HepG2 (cell line): ENCODE results near the gene FAM83D. TPM values are rescaled to one million over a fixed set of nuclear protein-coding genes. Genes with fewer than 3 reads are reported as not detected.

ENCODE experiments used
- ATAC-seq: fragments of 200-7000 bp; cut with Tn5 transposase; 3 replicates; pipeline ENCODE4 v1.9.1; 2020; ENCODE audit warnings: mild to moderate bottlenecking, moderate library complexity
- BruUV-seq: library from RNA; stranded (reverse); fragments of 400-500 nt; replicated peaks from 2 replicates; lab custom pipeline; 2021; lab: Mats Ljungman, UMichigan
- CTCF ChIA-PET: fragments of 300-600 bp; formaldehyde crosslinking; extraction: SDS; loops from one replicate; lab custom pipeline; 2021; ENCODE audit warnings: low total read pairs, inconsistent platforms, low intra/inter-chr PET ratio; lab: Yijun Ruan, JAX
- POLR2A ChIA-PET: fragments of 350-600 bp; sonication (Branson Sonifier 250); formaldehyde crosslinking; loops from one replicate; lab custom pipeline; 2020; ENCODE audit warnings: antibody characterized with exemption, inconsistent platforms; lab: Yijun Ruan, JAX
- DNase-seq: peaks from one replicate; pipeline ENCODE4 v3.0.0-alpha.2; 2015; ENCODE audit warnings: low spot score
- FAIRE-seq: peaks from 3 replicates; lab custom pipeline; 2011; peaks lifted over from hg19 to GRCh38; lab: Jason Lieb, UNC
- H2AFZ ChIP-seq: one replicate; pipeline ENCODE4 v1.6.1; 2011; ENCODE audit warnings: low read length, inconsistent platforms
- H3K27ac ChIP-seq: fragments of 300-600 bp; 3 replicates; pipeline ENCODE4 v1.8.0; 2011; ENCODE audit warnings: mixed run types, mild to moderate bottlenecking, mixed read lengths, low read length, inconsistent platforms; ENCODE audit not compliant: insufficient read depth; ENCODE audit errors: extremely low read length
- H3K27me3 ChIP-seq, 2 experiments: fragments of 200-600 bp in 1 of 2; 2 replicates in 1 of 2; 3 replicates in 1 of 2; pipeline versions ENCODE4 v1.6.0 to v1.8.0; 2011; ENCODE audit warnings: low read length in 2 of 2, mild to moderate bottlenecking in 2 of 2, moderate library complexity in 2 of 2, inconsistent platforms in 1 of 2; ENCODE audit not compliant: insufficient read depth in 2 of 2, control insufficient read depth in 1 of 2
- H3K36me3 ChIP-seq, 2 experiments: fragments of 200-600 bp in 1 of 2; replicated peaks in 1 of 2; 2 replicates in 1 of 2; 3 replicates in 1 of 2; pipeline versions ENCODE4 v1.5.1 to v1.8.0; 2011; ENCODE audit warnings: low read length in 2 of 2, inconsistent platforms in 1 of 2; ENCODE audit not compliant: insufficient read depth in 2 of 2, control insufficient read depth in 1 of 2
- H3K4me1 ChIP-seq: 2 replicates; pipeline ENCODE4 v1.5.1; 2012; ENCODE audit warnings: low read length, inconsistent platforms; ENCODE audit not compliant: insufficient read depth
- H3K4me2 ChIP-seq: 2 replicates; pipeline ENCODE4 v1.6.0; 2011; ENCODE audit warnings: low read depth, low read length, inconsistent platforms
- H3K4me3 ChIP-seq, 3 experiments: fragments of 200-600 bp in 1 of 3; sonication (generic), shearing (Covaris generic) in 1 of 3; replicated peaks in 1 of 3; 2 replicates each; pipeline ENCODE4 v1.5.1; 2011 to 2016; ENCODE audit warnings: low read length in 3 of 3, inconsistent platforms in 2 of 3, low read depth in 2 of 3, mild to moderate bottlenecking in 2 of 3, control low read depth in 1 of 3, mixed read lengths in 1 of 3; ENCODE audit not compliant: insufficient read depth in 1 of 3
- H3K79me2 ChIP-seq: one replicate; pipeline ENCODE4 v1.6.1; 2011; ENCODE audit warnings: low read length, inconsistent platforms; ENCODE audit not compliant: insufficient read depth
- H3K9ac ChIP-seq: 2 replicates; pipeline ENCODE4 v1.6.0; 2011; ENCODE audit warnings: mild to moderate bottlenecking, low read depth, low read length, inconsistent platforms; ENCODE audit not compliant: insufficient read depth
- H3K9me3 ChIP-seq: 2 replicates; pipeline ENCODE4 v1.5.1; 2012; ENCODE audit warnings: mild to moderate bottlenecking, low read length
- H4K20me1 ChIP-seq: 2 replicates; pipeline ENCODE4 v1.6.0; 2011; ENCODE audit warnings: inconsistent platforms, mild to moderate bottlenecking, low read length, moderate library complexity; ENCODE audit not compliant: insufficient read depth
- GATAD1 ChIP-seq: IDR thresholded peaks from 2 replicates; pipeline ENCODE4 v1.6.1; 2016; ENCODE audit warnings: missing genetic modification reagents, missing compliant biosample characterization
- KDM2A ChIP-seq: sonication (generic); formaldehyde crosslinking; IDR thresholded peaks from 2 replicates; pipeline ENCODE4 v1.4.0; 2020; ENCODE audit warnings: low read depth, missing genetic modification reagents, borderline replicate concordance
- KDM5B ChIP-seq: sonication (generic); formaldehyde crosslinking; IDR thresholded peaks from 2 replicates; pipeline ENCODE4 v1.4.0; 2020; ENCODE audit warnings: missing genetic modification reagents, mild to moderate bottlenecking, borderline replicate concordance
- MAFF ChIP-seq: IDR thresholded peaks from 2 replicates; pipeline ENCODE4 v1.6.1; 2011; ENCODE audit warnings: low read depth, low read length, improper control_type of control experiment
- MAFG ChIP-seq: sonication (generic); formaldehyde crosslinking; IDR thresholded peaks from 2 replicates; pipeline ENCODE4 v1.5.1; 2020; ENCODE audit warnings: mild to moderate bottlenecking, missing genetic modification reagents
- MAFK ChIP-seq, 2 experiments: IDR thresholded peaks in 1 of 2; conservative IDR thresholded peaks in 1 of 2; 2 replicates each; pipeline ENCODE4 v1.6.1; 2011; ENCODE audit warnings: improper control_type of control experiment in 2 of 2, low read length in 2 of 2
- NR0B2 ChIP-seq: sonication (generic); formaldehyde crosslinking; IDR thresholded peaks from 2 replicates; pipeline ENCODE4 v1.4.0; 2020; ENCODE audit warnings: mild to moderate bottlenecking, missing genetic modification reagents
- PITX1 ChIP-seq: sonication (generic); formaldehyde crosslinking; IDR thresholded peaks from 2 replicates; pipeline ENCODE4 v1.5.1; 2020; ENCODE audit warnings: mild to moderate bottlenecking, missing genetic modification reagents
- RORA ChIP-seq: sonication (generic); formaldehyde crosslinking; IDR thresholded peaks from 2 replicates; pipeline ENCODE4 v1.5.0; 2020; ENCODE audit warnings: mild to moderate bottlenecking, missing genetic modification reagents, moderate library complexity
- ZBTB49 ChIP-seq: sonication (generic); formaldehyde crosslinking; IDR thresholded peaks from 2 replicates; pipeline ENCODE4 v1.4.0; 2020; ENCODE audit warnings: missing genetic modification reagents, borderline replicate concordance
- ZNF3 ChIP-seq: IDR thresholded peaks from 2 replicates; pipeline ENCODE4 v1.7.0; 2017; ENCODE audit warnings: inconsistent platforms
- ZNF33A ChIP-seq: sonication (generic); formaldehyde crosslinking; IDR thresholded peaks from 2 replicates; pipeline ENCODE4 v1.5.1; 2020; ENCODE audit warnings: missing genetic modification reagents, mild to moderate bottlenecking, moderate library complexity, borderline replicate concordance
- ZNF614 ChIP-seq: IDR thresholded peaks from 2 replicates; pipeline ENCODE4 v1.6.1; 2018; ENCODE audit warnings: missing biosample characterization, missing genetic modification reagents, inconsistent platforms, borderline replicate concordance
- ZNF691 ChIP-seq: sonication (generic); formaldehyde crosslinking; IDR thresholded peaks from 2 replicates; pipeline ENCODE4 v1.4.0; 2020; ENCODE audit warnings: missing genetic modification reagents, low read depth, mild to moderate bottlenecking, borderline replicate concordance
- WGBS: methylation state at CpG from one replicate; pipeline ENCODE4 v1.1.6; 2017; ENCODE audit warnings: low lambda C conversion rate; 5-methylcytosine and 5-hydroxymethylcytosine counted together
- in situ Hi-C: cut with HindIII; loops from 2 replicates; pipeline ENCODE4 v1.10.0; 2017; ENCODE audit warnings: low pct_unique_long_range_greater_than_20kb; ENCODE audit not compliant: extremely low pct_ligation_motif_present
- intact Hi-C: fragments of 100-400 bp; cut with micrococcal nuclease; formaldehyde crosslinking; loops from one replicate; pipeline ENCODE4 v1.10.0; 2022; ENCODE audit not compliant: unreplicated experiment
- polyA plus RNA-seq, 8 experiments: library from polyadenylated mRNA; depleted of rRNA in 3 of 8; stranded (reverse) in 7 of 8; unstranded in 1 of 8; fragments of >200 nt; fragmentation: Illumina TruSeq in 4 of 8; extraction: Trizol in 4 of 8; gene quantifications; 2 replicates each; pipeline versions ENCODE4 v1.2.1 to v1.2.3, GENCODE V29; 2011 to 2016; ENCODE audit warnings: low read depth in 4 of 8, missing spikeins in 1 of 8, mixed read lengths in 1 of 8; ENCODE audit not compliant: insufficient read depth in 1 of 8
- total RNA-seq, 5 experiments: library from RNA; depleted of rRNA; stranded (reverse); fragments of >200 nt; fragmentation: Illumina TruSeq; extraction: Trizol; gene quantifications; 2 replicates each; pipeline ENCODE4 v1.2.3, GENCODE V29; 2016; ENCODE audit warnings: low read depth in 1 of 5
- TF ChIP-seq, protein P1 (sequence below): sonication (generic); formaldehyde crosslinking; IDR thresholded peaks from 2 replicates; pipeline ENCODE4 v1.4.0; 2020; ENCODE audit warnings: mild to moderate bottlenecking, missing genetic modification reagents
- TF ChIP-seq, protein P2 (sequence below): sonication (generic); formaldehyde crosslinking; IDR thresholded peaks from 2 replicates; pipeline ENCODE4 v1.5.0; 2020; ENCODE audit warnings: mild to moderate bottlenecking, missing genetic modification reagents, borderline replicate concordance

Gene FAM83D
- total and polyA plus RNA-seq, 2 of the 13 experiments (the other 11 are each of a cell fraction or from before 2014, with no cell fraction given), result 51.4 to 64.0 TPM

DNA sequence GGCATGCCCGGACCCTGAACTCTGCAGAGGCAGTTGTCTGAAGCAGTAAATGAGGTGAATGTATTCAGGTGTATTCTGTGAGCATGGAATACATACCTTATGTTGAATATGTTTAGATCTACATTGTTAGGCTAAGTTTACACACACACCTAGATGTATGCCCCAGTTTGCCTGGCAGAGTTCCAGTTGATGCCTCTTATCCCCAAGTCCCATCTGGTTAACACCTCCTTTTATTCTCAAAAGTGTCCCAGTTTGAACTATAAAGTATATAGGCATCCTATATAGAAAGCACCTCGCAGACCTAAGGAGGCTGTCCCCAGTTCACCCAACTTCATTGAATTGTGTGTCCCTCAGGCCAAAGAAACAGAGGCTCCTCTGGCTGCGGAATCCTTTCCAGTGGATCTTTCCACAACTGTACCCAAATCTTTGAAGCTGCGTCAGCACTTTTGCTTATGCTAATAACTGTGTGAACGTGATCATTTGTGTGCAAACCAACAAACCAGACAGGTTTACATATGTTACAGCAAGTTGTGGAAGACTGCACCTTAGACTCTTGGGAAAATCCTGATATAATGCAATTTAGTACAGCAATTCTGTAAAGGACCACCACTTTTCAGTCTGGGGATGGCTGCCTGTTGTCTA, 31.1 kb downstream of the FAM83D start:
- POLR2A ChIA-PET, result no interaction called here
- WGBS, result 92% methylated on average over 5 of the region's 5 CpGs
- TF ChIP-seq MAFF, result peak; percentile 83
- TF ChIP-seq ZNF3 (CRISPR knock-in tag), result no peak
- TF ChIP-seq ZNF691 (CRISPR knock-in tag), result no peak
- TF ChIP-seq RORA, result no peak
- TF ChIP-seq ZNF33A (CRISPR knock-in tag), result no peak
- TF ChIP-seq, protein P1, sequence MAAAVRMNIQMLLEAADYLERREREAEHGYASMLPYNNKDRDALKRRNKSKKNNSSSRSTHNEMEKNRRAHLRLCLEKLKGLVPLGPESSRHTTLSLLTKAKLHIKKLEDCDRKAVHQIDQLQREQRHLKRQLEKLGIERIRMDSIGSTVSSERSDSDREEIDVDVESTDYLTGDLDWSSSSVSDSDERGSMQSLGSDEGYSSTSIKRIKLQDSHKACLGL (CRISPR knock-in tag), result no peak
- TF ChIP-seq, protein P2, sequence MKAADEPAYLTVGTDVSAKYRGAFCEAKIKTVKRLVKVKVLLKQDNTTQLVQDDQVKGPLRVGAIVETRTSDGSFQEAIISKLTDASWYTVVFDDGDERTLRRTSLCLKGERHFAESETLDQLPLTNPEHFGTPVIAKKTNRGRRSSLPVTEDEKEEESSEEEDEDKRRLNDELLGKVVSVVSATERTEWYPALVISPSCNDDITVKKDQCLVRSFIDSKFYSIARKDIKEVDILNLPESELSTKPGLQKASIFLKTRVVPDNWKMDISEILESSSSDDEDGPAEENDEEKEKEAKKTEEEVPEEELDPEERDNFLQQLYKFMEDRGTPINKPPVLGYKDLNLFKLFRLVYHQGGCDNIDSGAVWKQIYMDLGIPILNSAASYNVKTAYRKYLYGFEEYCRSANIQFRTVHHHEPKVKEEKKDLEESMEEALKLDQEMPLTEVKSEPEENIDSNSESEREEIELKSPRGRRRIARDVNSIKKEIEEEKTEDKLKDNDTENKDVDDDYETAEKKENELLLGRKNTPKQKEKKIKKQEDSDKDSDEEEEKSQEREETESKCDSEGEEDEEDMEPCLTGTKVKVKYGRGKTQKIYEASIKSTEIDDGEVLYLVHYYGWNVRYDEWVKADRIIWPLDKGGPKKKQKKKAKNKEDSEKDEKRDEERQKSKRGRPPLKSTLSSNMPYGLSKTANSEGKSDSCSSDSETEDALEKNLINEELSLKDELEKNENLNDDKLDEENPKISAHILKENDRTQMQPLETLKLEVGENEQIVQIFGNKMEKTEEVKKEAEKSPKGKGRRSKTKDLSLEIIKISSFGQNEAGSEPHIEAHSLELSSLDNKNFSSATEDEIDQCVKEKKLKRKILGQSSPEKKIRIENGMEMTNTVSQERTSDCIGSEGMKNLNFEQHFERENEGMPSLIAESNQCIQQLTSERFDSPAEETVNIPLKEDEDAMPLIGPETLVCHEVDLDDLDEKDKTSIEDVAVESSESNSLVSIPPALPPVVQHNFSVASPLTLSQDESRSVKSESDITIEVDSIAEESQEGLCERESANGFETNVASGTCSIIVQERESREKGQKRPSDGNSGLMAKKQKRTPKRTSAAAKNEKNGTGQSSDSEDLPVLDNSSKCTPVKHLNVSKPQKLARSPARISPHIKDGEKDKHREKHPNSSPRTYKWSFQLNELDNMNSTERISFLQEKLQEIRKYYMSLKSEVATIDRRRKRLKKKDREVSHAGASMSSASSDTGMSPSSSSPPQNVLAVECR, result 0 out of 2 replicates have a peak, but pooled peaks have one; percentile 16
- TF ChIP-seq KDM2A (CRISPR knock-in tag), result no peak
- no peak for TF ChIP-seq ZBTB49
- TF ChIP-seq ZNF614, result no peak
- TF ChIP-seq KDM5B (CRISPR knock-in tag), result no peak
- TF ChIP-seq MAFK (conservative IDR thresholded peaks at IDR 0.05 in 1 of 2, IDR thresholded peaks at IDR 0.05 in 1 of 2; ENCODE audit: low read length in 2 of 2), result peak; percentile 87 to 91
- TF ChIP-seq MAFG, result peak; percentile 26; the same call in 1 of the 2 replicates
- TF ChIP-seq NR0B2, result no peak
- TF ChIP-seq GATAD1 (CRISPR knock-in tag), result no peak
- no peak for TF ChIP-seq PITX1 (CRISPR knock-in tag)

More for the DNA sequence above, 31.1 kb downstream of the FAM83D start:
- FAIRE-seq, result no peak
- H4K20me1 ChIP-seq, result no peaks in the 10 kb centered on the region
- in situ Hi-C loops (no loop called here), intact Hi-C loops (no loop called here)
- DNase-seq, result no peak
- H3K79me2 ChIP-seq, result no peaks in the 10 kb centered on the region
- no peak overlapping the region for H3K4me3 ChIP-seq
- ATAC-seq, result no peak
- CTCF ChIA-PET, result no interaction called here
- peaks cover 50% of the 10 kb centered on the region for H3K4me1 ChIP-seq
- H3K27ac ChIP-seq, result no peak overlapping the region
- H3K9me3 ChIP-seq, result no peaks in the 10 kb centered on the region
- H3K27me3 ChIP-seq, result no peaks in the 10 kb centered on the region; a peak in 1 of 5 replicates
- no peak overlapping the region for H3K9ac ChIP-seq
- H2AFZ ChIP-seq, result no peak overlapping the region
- H3K4me2 ChIP-seq, result no peak overlapping the region
- H3K36me3 ChIP-seq, result peaks cover 3 to 10% of the 10 kb centered on the region in 2 experiments
- BruUV-seq, result no TSS peak
